Nephron progenitor cell (in vitro differentiated cells): ENCODE measurements around the gene HSPB6.

Experiments used
- DNase-seq: peaks from one replicate; pipeline ENCODE4 v3.0.0; 2021
- H3K27ac Mint-ChIP-seq: 2 replicates; pipeline ENCODE4 v1.8.0; 2021; ENCODE audit warnings: mild to moderate bottlenecking, moderate library complexity, mixed read lengths
- H3K27me3 Mint-ChIP-seq: 2 replicates; pipeline ENCODE4 v1.8.0; 2021; ENCODE audit warnings: mild to moderate bottlenecking, low read depth, mixed read lengths; ENCODE audit not compliant: poor library complexity
- H3K36me3 Mint-ChIP-seq: 2 replicates; pipeline ENCODE4 v1.8.0; 2021; ENCODE audit warnings: low read depth, mixed read lengths
- H3K4me1 Mint-ChIP-seq: 2 replicates; pipeline ENCODE4 v1.8.0; 2021; ENCODE audit warnings: mixed read lengths
- H3K4me3 Mint-ChIP-seq: 2 replicates; pipeline ENCODE4 v1.8.0; 2021; ENCODE audit warnings: mild to moderate bottlenecking, moderate library complexity, mixed read lengths
- H3K9me3 Mint-ChIP-seq: 2 replicates; pipeline ENCODE4 v1.8.0; 2021; ENCODE audit warnings: mild to moderate bottlenecking, moderate library complexity, mixed read lengths
- CTCF ChIP-seq: fragments of 200-600 bp; sonication (generic); IDR thresholded peaks from 2 replicates; pipeline ENCODE4 v1.5.0; 2021; ENCODE audit warnings: antibody characterized with exemption

HSPB6 gene

DNA sequence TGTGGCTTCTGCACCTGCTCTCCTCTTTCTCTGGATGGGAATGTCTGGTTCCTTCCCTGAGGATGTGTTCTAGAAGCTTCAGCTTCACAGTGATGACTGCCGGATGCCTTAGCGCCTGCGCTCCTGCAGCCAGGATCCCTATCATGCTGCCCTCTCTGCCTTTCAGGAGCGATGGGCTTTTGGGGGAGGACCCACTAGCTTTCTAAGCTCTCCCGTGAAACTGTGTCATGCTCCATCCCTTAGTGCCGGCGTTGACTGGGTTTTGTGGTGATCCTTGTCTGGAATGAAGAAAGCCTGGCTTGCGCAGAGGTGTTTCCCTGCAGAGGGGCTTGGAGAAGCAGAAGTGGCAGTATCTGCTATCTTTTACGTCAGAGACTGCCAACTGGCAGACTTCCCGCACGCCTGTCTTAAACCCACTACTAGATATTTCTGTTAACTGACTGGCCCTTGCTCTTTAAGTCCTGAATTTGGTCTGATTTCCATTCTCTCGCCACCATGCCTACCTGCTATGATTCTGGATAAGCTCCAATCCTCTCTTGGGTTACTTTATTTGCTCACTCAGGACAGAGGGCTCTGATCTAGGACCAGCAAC is 42.8 kb downstream of the HSPB6 start:
- Mint-ChIP-seq H3K27me3 (peaks cover 43% of the 10 kb centered on the region), H3K4me1 (peaks cover 24% of the 10 kb centered on the region), H3K36me3 (no peaks in the 10 kb centered on the region), H3K9me3 (no peaks in the 10 kb centered on the region), H3K4me3 (no peak overlapping the region), H3K27ac (no peak overlapping the region)
- DNase-seq, result no peak
- TF ChIP-seq CTCF, result no peak

- Mint-ChIP-seq H3K36me3 (no peaks in the 10 kb centered on the region), H3K9me3 (no peaks in the 10 kb centered on the region), H3K4me3 (no peak overlapping the region), H3K27me3 (peaks cover 47% of the 10 kb centered on the region), H3K27ac (no peak overlapping the region), H3K4me1 (peaks cover 20% of the 10 kb centered on the region)
- TF ChIP-seq CTCF, result no peak
- DNase-seq, result no peak
Observed at GRCh38 chr19:35713506-35713850, 43.4 kb downstream of the HSPB6 start.

- no peak for DNase-seq
- Mint-ChIP-seq H3K4me1 (peaks cover 20% of the 10 kb centered on the region), H3K36me3 (no peaks in the 10 kb centered on the region), H3K27me3 (peaks cover 47% of the 10 kb centered on the region), H3K4me3 (no peak overlapping the region), H3K9me3 (no peaks in the 10 kb centered on the region), H3K27ac (no peak overlapping the region)
- TF ChIP-seq CTCF, result no peak
Observed at GRCh38 chr19:35712567-35713505, 44.0 kb downstream of the HSPB6 start.

GRCh38 chr19:35710784-35711723 is 45.8 kb downstream of the HSPB6 start:
- Mint-ChIP-seq H3K4me1 (peaks cover 12% of the 10 kb centered on the region), H3K27ac (no peak overlapping the region), H3K4me3 (no peak overlapping the region), H3K36me3 (no peaks in the 10 kb centered on the region), H3K27me3 (peaks cover 42% of the 10 kb centered on the region), H3K9me3 (no peaks in the 10 kb centered on the region)
- no peak for DNase-seq
- TF ChIP-seq CTCF, result no peak

GRCh38 chr19:35708391-35708790 is 48.4 kb downstream of the HSPB6 start:
- DNase-seq, result no peak
- Mint-ChIP-seq H3K27ac (no peak overlapping the region), H3K4me1 (no peaks in the 10 kb centered on the region), H3K9me3 (no peaks in the 10 kb centered on the region), H3K4me3 (no peak overlapping the region), H3K36me3 (no peaks in the 10 kb centered on the region), H3K27me3 (peaks cover 40% of the 10 kb centered on the region)
- TF ChIP-seq CTCF, result no peak
